ENCODE results near the gene CILP2. TPM values are rescaled to one million over a fixed set of nuclear protein-coding genes. Genes with fewer than 3 reads are reported as not detected.

CILP2 gene
- total and polyA plus RNA-seq, 4 donors: 0.08 to 0.42 (median 0.09) TPM; not detected in 1

- Histone ChIP-seq H3K9ac (ENCODE audit: low read depth in 1 of 2, low read length in 2 of 2) (peak overlapping the region in 1 of 2 donors; percentile 32), H3K9me3 (ENCODE audit: control insufficient read depth in 4 of 4, low read length in 3 of 4) (no peaks in the 10 kb centered on the region), H3K27ac (ENCODE audit: low read depth in 1 of 2, low read length in 2 of 2) (peak overlapping the region; percentile 85 to 87), H3K4me3 (ENCODE audit: low read depth in 1 of 3, low read length in 3 of 3) (no peak overlapping the region), H3K36me3 (ENCODE audit: control insufficient read depth in 4 of 4, insufficient read depth in 3 of 4, low read depth in 1 of 4, low read length in 3 of 4) (peaks cover 2 to 16% (median 12%) of the 10 kb centered on the region in 4 donors), H3K27me3 (ENCODE audit: control insufficient read depth in 4 of 4, insufficient read depth in 4 of 4, low read length in 3 of 4) (no peaks in the 10 kb centered on the region), H3K4me1 (ENCODE audit: control insufficient read depth in 4 of 4, insufficient read depth in 4 of 4, low read length in 3 of 4) (peaks cover 14 to 60% (median 45%) of the 10 kb centered on the region in 4 donors)
- no peak for TF ChIP-seq FOXA2 (IDR thresholded peaks at IDR 0.05)
- peak; percentile 86 for TF ChIP-seq CTCF (IDR thresholded peaks at IDR 0.05; ENCODE audit: low read depth, low read length, missing input control)
- no peak for TF ChIP-seq MAX (IDR thresholded peaks at IDR 0.05)
- TF ChIP-seq RXRA (IDR thresholded peaks at IDR 0.05): peak in 1 of 2 donors; percentile 63
- TF ChIP-seq HNF4A (conservative IDR thresholded peaks at IDR 0.05): peak in 1 of 2 donors; percentile 37
- no peak for TF ChIP-seq ATF3 (IDR thresholded peaks at IDR 0.05)
- TF ChIP-seq REST (IDR thresholded peaks at IDR 0.05): no peak
- no peak for TF ChIP-seq NR2F2 (IDR thresholded peaks at IDR 0.05)
- TF ChIP-seq EGR1 (IDR thresholded peaks at IDR 0.05; ENCODE audit: low read depth in 2 of 2): no peak
- TF ChIP-seq GABPA (IDR thresholded peaks at IDR 0.05 in 1 of 2, conservative IDR thresholded peaks at IDR 0.05 in 1 of 2): no peak
- no peak for TF ChIP-seq ZBTB33 (IDR thresholded peaks at IDR 0.05)
- TF ChIP-seq RAD21 (IDR thresholded peaks at IDR 0.05): peak; percentile 93 to 96
- no peak for TF ChIP-seq YY1 (IDR thresholded peaks at IDR 0.05)
- TF ChIP-seq TAF1 (conservative IDR thresholded peaks at IDR 0.05): no peak
- no peak for TF ChIP-seq FOXA1 (IDR thresholded peaks at IDR 0.05)
- TF ChIP-seq JUND (IDR thresholded peaks at IDR 0.05): no peak
- TF ChIP-seq HNF4G (IDR thresholded peaks at IDR 0.05): no peak
- no peak for TF ChIP-seq SP1 (IDR thresholded peaks at IDR 0.05)
- peak; percentile 82 for DNase-seq (ENCODE audit: low spot score)
- 23% methylated on average over 20 of the region's 20 CpGs for WGBS
Observed at GRCh38 chr19:19490214-19490968, 47.7 kb upstream of the CILP2 start.

All from liver (tissue), 9 donors.